ENCODE results near the gene RBP2.

- TF ChIP-seq POLR2A (IDR thresholded peaks at IDR 0.05), result no peak
- no peak for TF ChIP-seq CTCF (IDR thresholded peaks at IDR 0.05)
Measured at GRCh38 chr3:139524841-139525636, 48.7 kb upstream of the RBP2 start.
